Tibial artery (tissue), 4 donors: ENCODE data around the gene ABCG2.

Experiments
- DNase-seq, 2 donors: peaks; one replicate each; pipeline ENCODE4 v3.0.0-alpha.2; 2019
- H3K27ac ChIP-seq, 2 donors: fragments of 200-600 bp; sonication (generic) in 1 of 2; 1 replicate in 1 of 2; 2 replicates in 1 of 2; pipeline ENCODE4 v1.5.1; 2018 to 2019; ENCODE audit warnings: mild to moderate bottlenecking in 1 of 2
- H3K27me3 ChIP-seq, 2 donors: fragments of 200-600 bp; sonication (generic) in 1 of 2; one replicate each; pipeline versions ENCODE4 v1.5.1 to v1.6.0; 2016 to 2019
- H3K36me3 ChIP-seq, 3 donors: fragments of 200-600 bp; sonication (generic) in 2 of 3; one replicate each; pipeline ENCODE4 v1.5.1; 2016 to 2019; ENCODE audit warnings: mild to moderate bottlenecking in 2 of 3
- H3K4me1 ChIP-seq, 4 donors: fragments of 200-600 bp; sonication (generic) in 2 of 4; 1 replicate in 3 of 4; 2 replicates in 1 of 4; pipeline ENCODE4 v1.5.1; 2016 to 2019
- H3K4me3 ChIP-seq, 2 donors: fragments of 200-600 bp; sonication (generic) in 1 of 2; 1 replicate in 1 of 2; 2 replicates in 1 of 2; pipeline ENCODE4 v1.5.1; 2018 to 2019; ENCODE audit warnings: mild to moderate bottlenecking in 2 of 2
- H3K9me3 ChIP-seq, 3 donors: fragments of 200-600 bp; sonication (generic) in 1 of 3; one replicate each; pipeline ENCODE4 v1.5.1; 2016 to 2019
- intact Hi-C: fragments of 100-400 bp; cut with DNase I; formaldehyde crosslinking; loops from one replicate; pipeline ENCODE4 v1.15.0; 2023; ENCODE audit warnings: low total_unique reads
- TF ChIP-seq, protein P1 (sequence below), 2 experiments: fragments of 200-600 bp in 1 of 2; fragments of 450-650 bp in 1 of 2; IDR thresholded peaks; one replicate each; pipeline ENCODE4 v1.5.1; 2017 to 2019; ENCODE audit warnings: antibody characterized with exemption in 2 of 2, mild to moderate bottlenecking in 1 of 2, moderate library complexity in 1 of 2

Gene ABCG2

DNA sequence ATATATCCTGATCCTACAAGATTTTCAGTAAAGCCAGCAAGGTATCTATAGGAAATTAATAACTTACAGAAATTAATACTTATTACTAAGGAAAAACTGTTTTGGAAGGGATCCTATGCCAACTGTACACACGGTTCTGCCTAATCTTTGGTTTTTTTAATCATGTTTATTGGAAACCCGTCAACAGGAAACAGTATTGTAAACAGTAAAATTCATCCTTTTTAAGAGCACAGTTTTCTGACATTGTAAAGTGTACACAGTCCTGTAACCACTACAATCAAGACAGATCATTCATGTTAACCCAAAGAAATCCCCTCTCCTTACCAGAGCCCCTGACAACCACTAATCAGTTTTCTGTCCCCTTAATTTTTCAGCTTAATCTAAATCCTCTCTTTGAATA lies 9.9 kb downstream of the ABCG2 start:
- no peaks in the 10 kb centered on the region for H3K36me3 ChIP-seq
- H3K9me3 ChIP-seq, result no peaks in the 10 kb centered on the region
- H3K27me3 ChIP-seq, result no peaks in the 10 kb centered on the region
- H3K4me3 ChIP-seq, result no peak overlapping the region
- no peaks in the 10 kb centered on the region for H3K4me1 ChIP-seq
- TF ChIP-seq, protein P1, sequence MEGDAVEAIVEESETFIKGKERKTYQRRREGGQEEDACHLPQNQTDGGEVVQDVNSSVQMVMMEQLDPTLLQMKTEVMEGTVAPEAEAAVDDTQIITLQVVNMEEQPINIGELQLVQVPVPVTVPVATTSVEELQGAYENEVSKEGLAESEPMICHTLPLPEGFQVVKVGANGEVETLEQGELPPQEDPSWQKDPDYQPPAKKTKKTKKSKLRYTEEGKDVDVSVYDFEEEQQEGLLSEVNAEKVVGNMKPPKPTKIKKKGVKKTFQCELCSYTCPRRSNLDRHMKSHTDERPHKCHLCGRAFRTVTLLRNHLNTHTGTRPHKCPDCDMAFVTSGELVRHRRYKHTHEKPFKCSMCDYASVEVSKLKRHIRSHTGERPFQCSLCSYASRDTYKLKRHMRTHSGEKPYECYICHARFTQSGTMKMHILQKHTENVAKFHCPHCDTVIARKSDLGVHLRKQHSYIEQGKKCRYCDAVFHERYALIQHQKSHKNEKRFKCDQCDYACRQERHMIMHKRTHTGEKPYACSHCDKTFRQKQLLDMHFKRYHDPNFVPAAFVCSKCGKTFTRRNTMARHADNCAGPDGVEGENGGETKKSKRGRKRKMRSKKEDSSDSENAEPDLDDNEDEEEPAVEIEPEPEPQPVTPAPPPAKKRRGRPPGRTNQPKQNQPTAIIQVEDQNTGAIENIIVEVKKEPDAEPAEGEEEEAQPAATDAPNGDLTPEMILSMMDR (IDR thresholded peaks at IDR 0.05), result no peak
- DNase-seq, result no peak
- intact Hi-C loops, result no loop called here
- no peak overlapping the region for H3K27ac ChIP-seq

DNA sequence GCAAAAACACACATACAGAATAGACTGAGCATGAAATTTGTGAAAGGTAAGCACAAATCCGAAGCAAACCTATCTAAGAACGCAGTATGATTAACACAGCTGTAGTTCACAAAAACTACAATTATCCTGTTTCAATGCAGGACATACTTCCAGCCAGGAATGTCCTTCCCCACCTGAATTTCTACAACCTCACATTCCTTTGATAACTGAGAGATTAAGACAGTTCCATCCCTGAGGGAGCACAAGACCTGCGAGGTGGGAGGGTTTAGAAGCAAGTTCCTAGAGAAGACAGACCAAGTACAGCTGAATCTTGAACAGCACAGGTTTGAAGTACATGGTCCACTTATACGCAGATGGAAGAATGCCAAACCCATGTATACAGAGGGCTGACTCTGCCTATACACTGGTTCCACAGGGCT lies 10.6 kb downstream of the ABCG2 start:
- no peaks in the 10 kb centered on the region for H3K27me3 ChIP-seq
- no peaks in the 10 kb centered on the region for H3K9me3 ChIP-seq
- H3K36me3 ChIP-seq, result no peaks in the 10 kb centered on the region
- no peak overlapping the region for H3K4me3 ChIP-seq
- TF ChIP-seq, protein P1 (IDR thresholded peaks at IDR 0.05), result no peak
- DNase-seq, result no peak
- H3K4me1 ChIP-seq, result no peaks in the 10 kb centered on the region
- intact Hi-C loops, result no loop called here
- no peak overlapping the region for H3K27ac ChIP-seq

DNA sequence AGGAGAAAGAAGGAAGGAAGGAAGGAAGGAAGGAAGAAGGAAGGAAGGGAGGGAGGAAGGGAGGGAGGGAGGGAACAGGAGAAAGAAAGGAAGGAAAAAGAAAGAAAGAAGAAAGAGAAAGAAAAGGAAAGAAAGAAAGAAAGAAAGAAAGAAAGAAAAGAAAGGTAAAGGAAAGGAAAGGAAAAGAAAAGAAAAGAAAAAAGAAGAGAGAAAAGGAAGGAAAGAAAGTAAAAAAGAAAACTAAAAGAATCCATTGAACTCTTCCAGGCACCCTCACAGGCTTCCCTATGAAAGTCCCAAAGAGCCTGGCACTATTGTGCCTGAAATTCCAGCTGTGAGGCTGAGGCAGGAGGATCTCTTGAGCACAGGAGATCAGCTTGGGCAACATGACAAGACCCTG lies 11.5 kb downstream of the ABCG2 start:
- Histone ChIP-seq H3K27ac (no peak overlapping the region), H3K27me3 (no peaks in the 10 kb centered on the region), H3K4me3 (no peak overlapping the region), H3K9me3 (no peaks in the 10 kb centered on the region), H3K4me1 (no peaks in the 10 kb centered on the region), H3K36me3 (no peaks in the 10 kb centered on the region)
- intact Hi-C loops, result no loop called here
- TF ChIP-seq, protein P1 (IDR thresholded peaks at IDR 0.05), result no peak
- no peak for DNase-seq

DNA sequence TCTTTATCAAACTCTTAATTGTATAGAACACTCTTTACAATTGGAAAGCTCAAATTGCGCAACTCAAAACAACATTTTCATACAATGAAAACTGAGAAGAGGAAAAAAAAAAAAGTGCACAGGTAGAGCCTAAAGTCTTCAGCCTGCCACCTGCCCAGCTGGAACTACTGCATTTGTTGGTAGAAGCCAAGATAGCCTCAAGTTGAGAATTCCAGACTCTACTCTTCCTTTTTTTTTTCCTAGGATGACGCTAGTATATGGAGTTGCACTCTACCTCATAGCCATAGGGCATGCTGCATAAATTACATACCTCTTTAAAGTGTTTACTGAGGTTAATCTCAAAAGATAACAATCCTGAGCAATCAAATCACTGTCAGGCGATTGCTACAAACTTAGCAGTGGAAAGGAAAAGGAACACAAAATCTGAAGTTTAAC lies 13.6 kb downstream of the ABCG2 start:
- H3K4me1 ChIP-seq, result no peaks in the 10 kb centered on the region
- TF ChIP-seq, protein P1 (IDR thresholded peaks at IDR 0.05), result no peak
- DNase-seq, result no peak
- no peaks in the 10 kb centered on the region for H3K9me3 ChIP-seq
- intact Hi-C loops, result no loop called here
- H3K27ac ChIP-seq, result no peak overlapping the region
- H3K36me3 ChIP-seq, result no peaks in the 10 kb centered on the region
- H3K27me3 ChIP-seq, result no peaks in the 10 kb centered on the region
- no peak overlapping the region for H3K4me3 ChIP-seq

DNA sequence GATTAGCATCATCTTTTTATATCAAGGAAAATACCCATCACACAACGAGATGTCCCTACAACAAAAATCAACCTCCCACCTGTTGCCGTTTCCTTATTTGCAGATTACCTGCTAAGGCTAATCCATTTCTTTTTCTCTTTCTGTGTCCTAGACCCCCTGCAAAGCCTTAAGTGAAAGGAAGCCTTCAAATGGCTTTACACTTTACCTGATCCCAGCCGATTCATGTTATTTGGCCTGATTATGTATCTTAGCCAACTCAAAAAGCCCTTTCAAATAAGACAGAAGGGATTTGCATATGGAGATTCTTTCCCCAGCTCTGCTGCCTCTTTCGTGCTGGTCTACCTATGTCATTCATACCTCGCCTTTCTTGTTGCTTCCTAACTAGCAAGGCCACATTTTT lies 14.4 kb downstream of the ABCG2 start:
- no peak for DNase-seq
- H3K4me3 ChIP-seq, result no peak overlapping the region
- no peaks in the 10 kb centered on the region for H3K27me3 ChIP-seq
- no peaks in the 10 kb centered on the region for H3K9me3 ChIP-seq
- no peaks in the 10 kb centered on the region for H3K36me3 ChIP-seq
- TF ChIP-seq, protein P1 (IDR thresholded peaks at IDR 0.05), result no peak
- no peak overlapping the region for H3K27ac ChIP-seq
- intact Hi-C loops, result no loop called here
- H3K4me1 ChIP-seq, result no peaks in the 10 kb centered on the region

DNA sequence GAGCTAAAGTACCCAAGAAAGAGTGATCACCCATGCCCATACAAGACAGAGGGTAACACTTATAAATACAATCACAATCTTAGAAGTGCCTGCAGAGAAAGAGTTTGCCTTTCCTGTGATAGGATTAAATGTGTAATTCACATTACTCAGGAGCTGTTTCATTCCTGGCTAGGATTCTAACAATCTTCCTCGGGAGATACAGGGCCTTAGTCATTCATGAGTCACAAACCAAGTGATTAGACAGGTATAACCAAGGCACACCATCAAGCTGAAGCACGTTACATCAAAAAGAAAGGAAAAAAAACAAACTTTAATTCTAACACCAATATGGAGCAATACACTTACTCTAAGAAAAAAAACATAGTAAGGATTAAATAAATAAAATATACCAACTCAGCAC lies 14.9 kb downstream of the ABCG2 start:
- no peaks in the 10 kb centered on the region for H3K27me3 ChIP-seq
- TF ChIP-seq, protein P1 (IDR thresholded peaks at IDR 0.05), result no peak
- intact Hi-C loops, result no loop called here
- H3K4me1 ChIP-seq, result no peaks in the 10 kb centered on the region
- no peaks in the 10 kb centered on the region for H3K9me3 ChIP-seq
- no peak overlapping the region for H3K27ac ChIP-seq
- no peaks in the 10 kb centered on the region for H3K36me3 ChIP-seq
- H3K4me3 ChIP-seq, result no peak overlapping the region
- DNase-seq, result no peak
